ENCODE data around the gene POLD1.

The POLD1 gene

DNA sequence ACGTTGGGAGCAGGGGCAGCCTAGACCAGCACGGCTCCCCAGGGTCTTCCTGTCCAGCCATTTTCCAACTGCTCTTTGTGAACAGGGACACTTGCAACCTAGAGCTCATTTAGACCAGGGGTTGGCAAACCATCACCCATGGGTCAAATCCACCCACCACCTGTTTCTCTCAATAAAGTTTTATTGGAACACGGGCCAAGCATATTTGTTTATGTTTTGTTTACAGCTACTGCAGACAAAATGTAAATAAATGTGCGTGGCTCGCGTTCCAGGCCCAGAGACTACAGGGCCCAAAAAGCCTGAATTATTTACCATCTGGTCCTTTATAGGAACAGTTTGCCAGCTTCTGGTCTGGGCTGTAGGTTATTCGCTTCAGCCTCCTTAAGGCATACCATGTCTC is 78.8 kb downstream of the POLD1 start:
- H3K4me3 ChIP-seq (ENCODE audit: low read length): no peak overlapping the region
- DNase-seq (ENCODE audit: low read depth): no peak
- TF ChIP-seq, protein P1, sequence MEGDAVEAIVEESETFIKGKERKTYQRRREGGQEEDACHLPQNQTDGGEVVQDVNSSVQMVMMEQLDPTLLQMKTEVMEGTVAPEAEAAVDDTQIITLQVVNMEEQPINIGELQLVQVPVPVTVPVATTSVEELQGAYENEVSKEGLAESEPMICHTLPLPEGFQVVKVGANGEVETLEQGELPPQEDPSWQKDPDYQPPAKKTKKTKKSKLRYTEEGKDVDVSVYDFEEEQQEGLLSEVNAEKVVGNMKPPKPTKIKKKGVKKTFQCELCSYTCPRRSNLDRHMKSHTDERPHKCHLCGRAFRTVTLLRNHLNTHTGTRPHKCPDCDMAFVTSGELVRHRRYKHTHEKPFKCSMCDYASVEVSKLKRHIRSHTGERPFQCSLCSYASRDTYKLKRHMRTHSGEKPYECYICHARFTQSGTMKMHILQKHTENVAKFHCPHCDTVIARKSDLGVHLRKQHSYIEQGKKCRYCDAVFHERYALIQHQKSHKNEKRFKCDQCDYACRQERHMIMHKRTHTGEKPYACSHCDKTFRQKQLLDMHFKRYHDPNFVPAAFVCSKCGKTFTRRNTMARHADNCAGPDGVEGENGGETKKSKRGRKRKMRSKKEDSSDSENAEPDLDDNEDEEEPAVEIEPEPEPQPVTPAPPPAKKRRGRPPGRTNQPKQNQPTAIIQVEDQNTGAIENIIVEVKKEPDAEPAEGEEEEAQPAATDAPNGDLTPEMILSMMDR (IDR thresholded peaks at IDR 0.05; ENCODE audit: insufficient read depth, low read depth, low read length, missing control alignments): no peak

DNA sequence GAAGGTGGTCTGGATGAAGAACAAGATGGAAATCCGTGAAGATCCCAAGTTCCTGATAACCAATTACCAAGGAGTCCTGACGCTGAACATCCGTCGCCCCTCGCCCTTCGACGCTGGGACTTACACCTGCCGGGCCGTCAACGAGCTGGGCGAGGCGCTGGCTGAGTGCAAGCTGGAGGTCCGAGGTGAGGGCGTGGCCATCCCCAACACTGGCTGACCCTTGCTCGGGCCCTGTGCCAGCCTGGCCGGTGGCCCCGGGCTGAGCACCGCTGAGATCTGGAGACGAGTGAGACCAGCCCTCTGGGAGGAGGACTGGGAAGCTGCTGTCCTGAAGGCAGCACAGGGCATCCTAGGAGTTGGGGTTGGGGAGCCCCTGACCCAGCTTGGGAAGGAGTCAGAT is 80.2 kb downstream of the POLD1 start:
- H3K4me3 ChIP-seq (ENCODE audit: low read length): no peak overlapping the region
- TF ChIP-seq, protein P1 (IDR thresholded peaks at IDR 0.05; ENCODE audit: insufficient read depth, low read depth, low read length, missing control alignments): no peak
- DNase-seq (ENCODE audit: low read depth): no peak

DNA sequence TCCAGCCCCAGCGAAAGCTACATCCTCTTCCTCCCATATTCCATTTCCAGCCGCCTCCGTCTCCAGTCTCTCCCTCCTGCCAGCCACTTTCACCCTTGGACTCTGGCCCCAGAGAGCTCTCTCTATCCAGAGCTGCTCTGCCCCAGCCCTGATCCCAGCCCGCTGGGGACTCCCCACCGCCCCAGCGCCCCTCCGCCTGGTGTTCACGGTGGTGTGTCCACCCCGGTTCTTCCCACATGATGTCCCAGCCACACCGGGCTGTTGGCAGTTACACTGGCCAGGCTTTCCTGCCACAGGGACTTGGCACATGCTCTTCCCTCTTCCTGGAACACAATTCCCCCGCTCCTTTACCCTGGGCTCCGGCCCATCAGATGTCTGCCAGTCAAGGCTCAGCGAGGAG is 80.9 kb downstream of the POLD1 start:
- no peak for DNase-seq (ENCODE audit: low read depth)
- TF ChIP-seq, protein P1 (IDR thresholded peaks at IDR 0.05; ENCODE audit: insufficient read depth, low read depth, low read length, missing control alignments): no peak

DNA sequence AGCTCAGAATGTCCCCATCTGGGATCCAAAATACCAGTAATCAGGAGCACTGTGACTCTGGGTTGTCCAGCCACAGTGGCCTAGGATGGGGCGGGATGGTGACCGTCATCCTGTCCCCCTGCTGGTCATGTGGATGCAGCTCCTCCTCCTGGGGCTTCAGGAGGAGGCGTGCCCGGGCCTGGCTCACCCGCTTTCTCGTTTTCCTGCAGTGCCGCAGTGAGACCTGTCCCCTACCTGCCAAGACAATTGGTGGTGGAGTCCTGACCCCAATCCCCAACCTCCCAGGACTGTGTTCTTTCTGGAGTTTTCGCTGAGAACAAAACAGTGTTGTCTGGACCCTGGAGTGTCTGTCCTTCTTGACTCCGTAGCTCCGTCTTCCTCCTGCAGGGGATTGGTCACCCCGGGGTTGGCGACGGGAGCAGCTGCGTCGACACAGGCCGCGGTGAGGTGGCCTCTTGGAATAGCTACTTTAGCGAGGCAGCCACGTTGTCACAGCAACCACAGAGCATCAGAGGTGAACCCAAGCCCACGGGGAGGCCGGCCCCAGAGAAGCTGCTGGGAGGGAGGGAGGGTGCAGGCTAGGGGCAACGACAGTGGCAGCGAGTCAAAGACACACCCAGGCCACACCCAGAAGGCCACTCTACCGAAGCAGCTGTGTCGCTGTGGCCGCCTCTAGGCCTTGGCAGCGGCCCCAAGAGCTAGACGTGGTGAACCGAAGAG is 82.0 kb downstream of the POLD1 start:
- TF ChIP-seq, protein P1 (IDR thresholded peaks at IDR 0.05; ENCODE audit: insufficient read depth, low read depth, low read length, missing control alignments): no peak
- H3K4me3 ChIP-seq (ENCODE audit: low read length): no peak overlapping the region
- DNase-seq (ENCODE audit: low read depth): peak; percentile 6

More for the DNA sequence above, 80.9 kb downstream of the POLD1 start:
- no peak overlapping the region for H3K4me3 ChIP-seq (ENCODE audit: low read length)

- H3K4me3 ChIP-seq (ENCODE audit: low read length): no peak overlapping the region
- TF ChIP-seq, protein P1 (IDR thresholded peaks at IDR 0.05; ENCODE audit: insufficient read depth, low read depth, low read length, missing control alignments): no peak
- DNase-seq (ENCODE audit: low read depth): no peak
These were observed 82.5 kb downstream of the POLD1 start for GRCh38 chr19:50466706-50467039.

DNA sequence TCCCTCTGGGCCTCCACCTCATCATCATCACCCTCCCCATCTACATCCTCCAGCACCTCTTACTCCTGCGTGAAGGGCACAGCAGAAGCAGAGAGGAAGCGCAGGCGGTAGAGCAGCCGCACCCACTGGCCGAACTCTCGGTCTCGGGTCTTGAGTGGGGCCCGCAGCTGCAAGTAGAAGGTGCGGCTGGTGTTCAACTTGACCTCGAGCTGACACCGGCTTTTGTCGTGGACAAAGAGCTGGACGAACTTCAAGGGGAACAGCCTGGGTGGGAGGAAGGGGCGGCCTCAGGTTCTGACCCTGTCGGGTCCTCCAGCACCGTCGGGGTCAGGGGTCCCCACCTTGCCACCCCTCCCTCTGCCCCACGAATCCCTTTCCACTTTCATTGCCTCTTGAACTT is 83.4 kb downstream of the POLD1 start:
- TF ChIP-seq, protein P1 (IDR thresholded peaks at IDR 0.05; ENCODE audit: insufficient read depth, low read depth, low read length, missing control alignments): no peak
- no peak overlapping the region for H3K4me3 ChIP-seq (ENCODE audit: low read length)
- DNase-seq (ENCODE audit: low read depth): no peak

Data from epithelial cell of esophagus (primary cell).